Astrocyte of the cerebellum (primary cell): ENCODE results near the gene ZG16B.

ENCODE experiments used
- DNase-seq: peaks from one replicate; pipeline ENCODE4 v3.0.0-alpha.2; 2011; ENCODE audit warnings: low read depth
- H3K4me3 ChIP-seq: 2 replicates; pipeline ENCODE4 v1.5.1; 2011; ENCODE audit warnings: mild to moderate bottlenecking, low read depth, low read length, moderate library complexity
- in situ Hi-C: cut with HindIII; loops from 2 replicates; pipeline ENCODE4 v1.10.0; 2017; ENCODE audit warnings: low sequenced_read_pairs
- TF ChIP-seq, protein P1 (sequence below): IDR thresholded peaks from 2 replicates; pipeline ENCODE4 v1.5.1; 2012; ENCODE audit warnings: low read length, low read depth, moderate library complexity, mild to moderate bottlenecking; ENCODE audit errors: missing control alignments

ZG16B gene

DNA sequence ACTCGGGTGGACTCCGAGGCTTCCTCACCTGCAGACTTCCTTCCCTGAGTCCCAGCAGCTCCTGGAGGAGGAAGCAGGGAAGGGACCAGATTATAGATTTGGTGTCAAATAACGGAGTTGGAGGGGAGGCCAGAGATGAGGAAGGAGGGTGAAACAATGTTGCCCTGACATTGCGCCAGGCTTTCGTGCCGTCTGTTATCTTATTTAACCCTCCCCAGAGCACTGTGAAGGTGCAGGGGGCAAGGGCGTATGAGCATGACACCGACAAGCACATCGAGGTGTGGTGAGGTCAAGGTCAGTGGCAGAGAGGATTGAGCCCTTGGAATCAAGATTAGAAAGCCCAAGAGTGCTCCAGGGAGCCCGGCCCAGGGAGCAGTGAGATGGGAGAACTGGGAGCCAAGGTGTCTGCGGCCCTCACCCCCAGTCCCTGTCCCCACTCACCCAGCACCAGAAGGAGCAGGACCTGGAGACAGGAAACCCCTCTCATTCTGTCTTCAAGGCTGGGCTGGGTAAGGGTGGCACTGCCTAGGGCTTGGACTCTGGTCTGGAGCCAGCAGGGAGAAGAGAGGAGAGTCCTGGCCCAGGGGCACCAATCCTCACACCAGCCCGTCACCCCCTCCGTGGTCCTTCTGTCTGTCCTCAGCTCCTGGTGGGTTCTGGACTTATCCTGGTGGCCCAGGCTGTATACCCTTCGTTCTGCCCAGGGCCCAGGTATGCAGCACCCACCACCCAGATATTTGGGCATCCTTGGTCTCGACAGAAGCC, 43.9 kb upstream of the ZG16B start:
- DNase-seq, result no peak
- H3K4me3 ChIP-seq, result no peak overlapping the region
- in situ Hi-C loops, result no loop called here
- TF ChIP-seq, protein P1, sequence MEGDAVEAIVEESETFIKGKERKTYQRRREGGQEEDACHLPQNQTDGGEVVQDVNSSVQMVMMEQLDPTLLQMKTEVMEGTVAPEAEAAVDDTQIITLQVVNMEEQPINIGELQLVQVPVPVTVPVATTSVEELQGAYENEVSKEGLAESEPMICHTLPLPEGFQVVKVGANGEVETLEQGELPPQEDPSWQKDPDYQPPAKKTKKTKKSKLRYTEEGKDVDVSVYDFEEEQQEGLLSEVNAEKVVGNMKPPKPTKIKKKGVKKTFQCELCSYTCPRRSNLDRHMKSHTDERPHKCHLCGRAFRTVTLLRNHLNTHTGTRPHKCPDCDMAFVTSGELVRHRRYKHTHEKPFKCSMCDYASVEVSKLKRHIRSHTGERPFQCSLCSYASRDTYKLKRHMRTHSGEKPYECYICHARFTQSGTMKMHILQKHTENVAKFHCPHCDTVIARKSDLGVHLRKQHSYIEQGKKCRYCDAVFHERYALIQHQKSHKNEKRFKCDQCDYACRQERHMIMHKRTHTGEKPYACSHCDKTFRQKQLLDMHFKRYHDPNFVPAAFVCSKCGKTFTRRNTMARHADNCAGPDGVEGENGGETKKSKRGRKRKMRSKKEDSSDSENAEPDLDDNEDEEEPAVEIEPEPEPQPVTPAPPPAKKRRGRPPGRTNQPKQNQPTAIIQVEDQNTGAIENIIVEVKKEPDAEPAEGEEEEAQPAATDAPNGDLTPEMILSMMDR, result no peak

DNA sequence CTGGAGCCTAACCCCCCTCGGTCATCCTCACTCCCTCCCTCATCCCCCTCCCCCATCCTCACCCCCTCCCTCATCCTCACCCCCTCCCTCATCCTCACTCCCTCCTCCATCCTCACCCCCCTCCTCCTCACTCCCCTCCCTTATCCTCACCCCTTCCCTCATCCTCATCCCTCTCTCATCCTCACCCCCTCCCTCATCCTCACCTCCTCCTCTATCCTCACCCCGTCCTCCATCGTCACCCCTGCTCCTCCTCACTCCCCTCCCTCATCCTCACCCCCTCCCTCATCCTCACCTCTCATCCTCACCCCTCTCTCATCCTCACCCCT, 43.3 kb upstream of the ZG16B start:
- DNase-seq, result no peak
- in situ Hi-C loops, result no loop called here
- H3K4me3 ChIP-seq, result no peak overlapping the region
- TF ChIP-seq, protein P1, result no peak

DNA sequence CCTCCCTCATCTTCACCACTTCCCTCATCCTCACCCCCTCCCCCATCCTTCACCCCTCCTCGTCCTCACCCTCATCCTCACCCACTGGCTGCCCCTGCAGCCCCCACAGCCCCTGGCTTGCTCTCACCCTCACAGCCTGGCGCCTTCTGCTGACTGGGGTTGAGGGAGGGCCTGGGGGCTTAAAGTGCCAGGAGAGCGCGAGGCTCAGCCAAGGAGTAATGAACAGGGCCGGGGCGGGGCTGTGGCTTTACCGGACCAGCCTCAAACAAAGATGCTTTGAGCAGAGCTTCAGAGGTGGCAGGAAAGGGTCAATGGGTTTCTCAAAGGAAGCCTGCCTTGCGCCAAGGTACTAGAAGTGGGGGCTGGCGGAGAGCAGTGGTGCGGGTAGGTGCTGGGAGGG, 42.7 kb upstream of the ZG16B start, which contains the start of gene PRSS33:
TSS of gene PRSS33 (minus strand) at position 155 of the 400 bp plus-strand sequence. CDS start 1,013 bp downstream, outside the sequence.
- no peak within 1 kb of the TSS for H3K4me3 ChIP-seq
- TF ChIP-seq, protein P1, result no peak
- in situ Hi-C loops, result no loop called here
- no peak for DNase-seq

DNA sequence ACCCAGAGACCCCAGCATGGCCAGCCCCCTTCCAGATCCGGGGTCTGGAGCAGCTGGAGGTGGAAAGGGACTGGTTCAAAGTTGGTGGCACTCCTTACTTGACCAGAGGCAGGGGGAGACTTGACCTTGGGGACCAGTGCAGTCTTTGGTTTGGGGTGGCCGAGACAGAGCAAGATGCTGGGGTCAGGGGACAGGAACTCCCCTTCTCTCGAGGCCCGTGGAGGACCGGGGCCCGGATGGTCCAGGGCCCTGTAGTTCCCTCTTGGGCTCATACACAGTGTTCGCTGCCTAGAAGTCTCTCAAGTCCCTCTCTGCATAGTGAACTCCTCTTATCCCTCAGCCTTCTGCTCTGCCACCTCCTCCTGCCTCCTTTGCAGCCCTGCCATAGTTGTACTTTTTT, 42.1 kb upstream of the ZG16B start:
- no peak overlapping the region for H3K4me3 ChIP-seq
- TF ChIP-seq, protein P1, result no peak
- in situ Hi-C loops, result no loop called here
- DNase-seq, result no peak

DNA sequence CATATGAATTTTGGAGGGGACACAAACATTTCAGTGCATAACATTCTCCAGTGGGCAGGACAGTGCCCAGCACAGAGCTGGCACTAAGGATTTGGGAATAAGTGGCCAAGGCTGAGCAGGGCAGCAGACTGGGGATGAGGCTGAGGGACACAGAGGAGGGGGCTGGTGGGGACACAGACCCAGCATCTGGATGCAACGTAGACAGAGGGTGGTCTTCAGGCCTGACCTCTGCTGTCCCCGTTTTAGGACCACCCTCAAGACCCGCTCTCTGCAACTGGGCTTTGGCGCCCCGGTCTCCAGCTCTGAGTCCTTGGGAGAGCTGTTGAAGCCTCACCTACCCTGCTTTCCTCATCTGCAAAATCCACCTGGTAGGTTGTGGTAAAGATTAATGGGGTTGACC, 39.5 kb upstream of the ZG16B start:
- TF ChIP-seq, protein P1, result no peak
- no peak overlapping the region for H3K4me3 ChIP-seq
- no peak for DNase-seq
- in situ Hi-C loops, result no loop called here

DNA sequence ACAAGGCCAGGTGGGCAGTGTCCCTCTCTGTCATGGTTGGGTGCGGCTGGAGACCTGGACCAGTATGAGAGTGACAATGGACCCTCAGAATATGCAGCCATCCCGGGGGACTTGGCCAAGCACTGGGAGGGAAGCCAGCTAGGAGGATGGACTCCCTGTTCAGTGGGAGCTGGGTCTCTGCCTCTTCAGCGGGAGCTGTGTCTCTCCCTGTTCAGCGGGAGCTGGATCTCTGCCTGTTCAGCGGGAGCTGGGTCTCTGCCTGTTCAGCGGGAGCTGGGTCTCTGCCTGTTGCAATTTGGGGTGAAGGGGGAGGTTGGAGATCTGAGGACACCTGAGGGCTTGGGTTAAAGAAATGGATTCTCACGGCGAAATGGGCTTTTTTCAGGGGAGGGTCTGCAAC, 38.9 kb upstream of the ZG16B start:
- TF ChIP-seq, protein P1, result no peak
- in situ Hi-C loops, result no loop called here
- H3K4me3 ChIP-seq, result no peak overlapping the region
- no peak for DNase-seq

DNA sequence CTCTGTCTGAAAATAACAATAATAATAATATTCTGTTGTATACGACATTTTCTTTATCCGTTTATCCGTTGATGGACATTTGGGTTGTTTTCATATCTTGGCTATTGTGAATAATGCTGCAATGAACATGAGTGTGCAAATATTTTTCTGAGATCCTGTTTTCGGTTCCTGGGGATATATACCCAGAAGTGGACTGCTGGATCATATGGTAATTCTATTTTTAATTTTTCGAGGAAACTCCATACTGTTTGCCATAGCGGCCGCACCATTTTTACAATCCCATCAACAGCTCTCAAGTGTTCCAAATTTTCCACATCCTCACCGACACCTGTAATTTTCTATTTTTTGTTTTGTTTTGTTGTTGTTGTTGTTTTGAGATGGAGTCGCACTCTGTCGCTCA, 37.2 kb upstream of the ZG16B start:
- TF ChIP-seq, protein P1, result no peak
- DNase-seq, result no peak
- in situ Hi-C loops, result no loop called here
- H3K4me3 ChIP-seq, result no peak overlapping the region
